ENCODE data around the gene BASP1.

- TF ChIP-seq, protein P1, sequence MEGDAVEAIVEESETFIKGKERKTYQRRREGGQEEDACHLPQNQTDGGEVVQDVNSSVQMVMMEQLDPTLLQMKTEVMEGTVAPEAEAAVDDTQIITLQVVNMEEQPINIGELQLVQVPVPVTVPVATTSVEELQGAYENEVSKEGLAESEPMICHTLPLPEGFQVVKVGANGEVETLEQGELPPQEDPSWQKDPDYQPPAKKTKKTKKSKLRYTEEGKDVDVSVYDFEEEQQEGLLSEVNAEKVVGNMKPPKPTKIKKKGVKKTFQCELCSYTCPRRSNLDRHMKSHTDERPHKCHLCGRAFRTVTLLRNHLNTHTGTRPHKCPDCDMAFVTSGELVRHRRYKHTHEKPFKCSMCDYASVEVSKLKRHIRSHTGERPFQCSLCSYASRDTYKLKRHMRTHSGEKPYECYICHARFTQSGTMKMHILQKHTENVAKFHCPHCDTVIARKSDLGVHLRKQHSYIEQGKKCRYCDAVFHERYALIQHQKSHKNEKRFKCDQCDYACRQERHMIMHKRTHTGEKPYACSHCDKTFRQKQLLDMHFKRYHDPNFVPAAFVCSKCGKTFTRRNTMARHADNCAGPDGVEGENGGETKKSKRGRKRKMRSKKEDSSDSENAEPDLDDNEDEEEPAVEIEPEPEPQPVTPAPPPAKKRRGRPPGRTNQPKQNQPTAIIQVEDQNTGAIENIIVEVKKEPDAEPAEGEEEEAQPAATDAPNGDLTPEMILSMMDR (IDR thresholded peaks at IDR 0.05), result no peak
- TF ChIP-seq POLR2A (IDR thresholded peaks at IDR 0.05), result no peak
These were observed 37.0 kb upstream of the BASP1 start for GRCh38 chr5:17180330-17180843.
